GM18526 (cell line): ENCODE data around the gene RAD21L1.

Experiments
- POLR2A ChIP-seq: IDR thresholded peaks from 3 replicates; pipeline ENCODE4 v1.6.1; 2011; ENCODE audit not compliant: insufficient read length; ENCODE audit errors: extremely low read depth

The RAD21L1 gene

DNA sequence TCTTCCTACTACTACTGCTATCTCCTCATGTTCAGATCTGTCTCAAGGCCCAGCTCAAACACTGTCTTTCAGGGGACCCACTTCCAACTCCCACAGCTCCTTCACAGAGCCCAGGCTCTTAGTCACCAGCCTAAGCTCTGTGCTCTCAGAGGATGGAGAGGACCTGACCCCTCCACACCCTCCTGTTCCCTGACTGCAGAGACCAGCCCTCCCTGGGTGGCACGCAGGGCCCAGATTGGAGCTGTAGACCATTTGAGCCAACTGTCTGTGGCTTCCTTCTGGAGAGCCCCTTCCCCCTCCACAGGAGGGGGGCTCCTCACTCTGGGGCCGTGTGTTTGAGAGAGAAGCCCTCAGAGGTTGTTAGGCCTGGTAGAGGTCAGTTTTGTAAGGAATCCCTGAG is 50.1 kb downstream of the RAD21L1 start:
- TF ChIP-seq POLR2A: no peak

DNA sequence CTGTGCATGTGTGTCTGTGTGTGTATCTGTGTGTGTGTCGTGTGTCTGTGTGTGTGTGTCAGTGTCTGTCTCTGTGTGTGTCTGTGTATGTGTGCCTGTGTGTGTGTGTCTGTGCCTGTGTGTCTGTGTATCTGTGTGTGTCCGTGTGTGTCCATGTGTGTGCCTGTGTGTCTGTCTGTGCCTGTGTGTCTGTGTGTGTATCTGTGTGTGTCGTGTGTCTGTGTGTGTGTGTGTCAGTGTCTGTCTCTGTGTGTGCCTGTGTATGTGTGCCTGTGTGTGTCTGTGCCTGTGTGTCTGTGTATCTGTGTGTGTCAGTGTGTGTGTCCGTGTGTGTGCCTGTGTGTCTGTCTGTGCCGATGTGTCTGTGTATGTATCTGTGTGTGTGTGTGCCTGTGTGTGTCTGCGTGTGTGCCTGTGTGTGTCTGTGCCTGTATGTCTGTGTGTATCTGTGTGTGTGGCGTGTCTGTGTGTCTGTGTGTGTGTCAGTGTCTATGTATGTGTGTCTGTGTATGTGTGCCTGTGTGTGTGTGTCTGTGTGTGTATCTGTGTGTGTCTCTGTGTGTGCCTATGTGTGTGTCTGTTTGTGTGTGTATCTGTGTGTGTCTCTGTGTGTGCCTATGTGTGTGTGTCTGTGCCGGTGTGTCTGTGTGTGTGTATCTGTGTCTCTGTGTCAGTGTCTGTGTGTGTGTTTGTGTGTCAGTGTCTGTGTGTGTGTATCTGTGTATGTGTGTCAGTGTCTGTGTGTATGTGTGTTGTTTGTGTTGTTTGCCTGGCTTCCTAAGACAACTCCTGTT is 51.9 kb downstream of the RAD21L1 start:
- no peak for TF ChIP-seq POLR2A

DNA sequence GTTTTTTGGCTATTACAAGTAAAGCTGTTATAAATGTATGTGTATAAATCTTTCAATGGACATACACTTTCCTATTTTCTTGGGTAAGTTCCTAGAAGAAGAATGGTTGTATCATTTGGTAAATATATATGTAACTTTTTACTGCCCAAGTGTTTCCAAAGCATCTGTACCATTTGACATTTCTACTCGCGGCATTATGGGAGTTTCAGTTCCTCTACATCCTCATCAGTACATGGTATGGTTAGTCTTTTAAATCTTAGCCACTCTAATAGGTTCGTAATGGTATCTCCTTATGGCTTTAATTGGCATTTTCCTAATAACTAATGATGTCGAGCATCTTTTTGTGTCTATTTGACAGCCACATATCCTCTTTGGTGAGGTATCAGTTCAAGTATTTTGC is 53.1 kb downstream of the RAD21L1 start:
- no peak for TF ChIP-seq POLR2A

DNA sequence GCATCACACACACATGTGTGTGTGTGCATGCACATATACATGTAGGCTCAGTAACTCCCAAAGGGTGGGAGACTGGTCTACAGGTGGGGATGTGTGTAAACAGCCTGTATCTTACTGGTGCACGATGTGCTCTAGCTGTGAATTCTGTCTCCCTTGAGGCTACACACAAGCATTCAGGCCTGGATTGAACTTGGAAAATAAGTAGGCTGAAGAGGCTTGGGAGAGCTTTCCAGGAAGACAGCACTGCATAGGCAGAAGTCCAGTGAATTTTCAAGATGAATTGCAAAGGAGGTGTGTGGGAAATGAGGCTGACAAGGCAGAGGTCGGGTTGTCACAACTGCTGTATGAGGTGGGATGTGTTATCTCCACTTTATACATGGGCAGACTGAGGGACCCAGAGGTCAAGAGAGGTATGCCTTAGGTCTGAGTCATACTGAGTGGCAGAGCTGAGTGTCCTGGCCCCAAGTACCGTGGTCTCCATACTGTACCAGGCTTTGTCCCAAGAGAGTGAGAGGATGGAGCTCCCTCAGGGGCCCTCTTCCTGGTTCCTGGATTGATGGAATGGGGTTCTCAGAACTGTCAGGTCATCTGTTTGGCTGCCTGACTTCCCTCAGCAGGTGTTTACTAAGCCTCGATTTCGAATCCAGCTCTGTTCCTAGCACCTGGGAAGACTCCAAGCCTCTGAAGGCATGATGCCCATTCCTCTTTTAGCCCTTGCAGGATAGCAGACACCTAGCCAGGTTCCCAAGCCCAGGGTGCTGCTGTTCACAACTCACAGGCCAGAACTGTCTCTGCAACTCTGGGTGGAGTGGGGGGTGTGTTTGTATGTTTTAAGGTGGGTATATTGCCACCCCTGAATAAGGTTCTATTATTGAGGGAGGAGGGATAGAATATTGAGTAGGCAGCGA is 54.6 kb downstream of the RAD21L1 start:
- no peak for TF ChIP-seq POLR2A

DNA sequence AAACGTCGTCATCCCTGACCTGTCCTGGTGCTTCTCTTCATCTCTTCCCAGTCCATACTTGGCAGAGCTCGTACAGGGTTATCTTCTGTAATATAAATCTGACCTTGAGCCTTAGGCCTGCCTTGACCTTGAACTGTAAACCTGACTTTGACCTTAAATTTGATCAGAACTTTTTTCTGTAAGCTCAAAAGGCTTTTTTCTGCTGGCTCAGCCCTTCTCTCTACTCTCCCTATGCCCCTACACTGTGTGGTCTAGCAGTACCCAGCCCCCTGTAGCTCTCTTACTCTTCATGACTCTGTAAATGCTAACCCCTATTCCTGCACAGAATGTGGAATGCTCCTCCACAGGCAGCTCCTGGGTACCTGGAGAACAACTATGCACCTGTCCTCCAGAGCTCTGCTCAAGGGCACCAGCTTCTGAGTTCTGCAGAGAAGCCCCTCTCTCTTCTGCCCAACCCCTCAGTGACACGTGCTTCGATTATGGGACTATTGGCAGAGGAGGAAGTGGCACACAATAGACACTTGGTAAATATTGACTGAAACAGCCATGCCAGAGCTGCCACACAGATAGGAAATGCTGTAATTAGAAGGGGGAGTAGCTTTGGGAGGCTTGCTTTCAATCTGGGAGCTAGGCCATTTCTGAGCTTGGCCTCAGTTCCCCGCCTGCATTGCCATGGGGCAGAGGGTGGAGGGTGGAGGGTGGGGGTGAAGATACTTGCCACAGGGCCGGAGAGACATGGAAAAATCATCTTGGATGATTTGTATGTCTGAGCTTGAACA is 55.6 kb downstream of the RAD21L1 start:
- no peak for TF ChIP-seq POLR2A

DNA sequence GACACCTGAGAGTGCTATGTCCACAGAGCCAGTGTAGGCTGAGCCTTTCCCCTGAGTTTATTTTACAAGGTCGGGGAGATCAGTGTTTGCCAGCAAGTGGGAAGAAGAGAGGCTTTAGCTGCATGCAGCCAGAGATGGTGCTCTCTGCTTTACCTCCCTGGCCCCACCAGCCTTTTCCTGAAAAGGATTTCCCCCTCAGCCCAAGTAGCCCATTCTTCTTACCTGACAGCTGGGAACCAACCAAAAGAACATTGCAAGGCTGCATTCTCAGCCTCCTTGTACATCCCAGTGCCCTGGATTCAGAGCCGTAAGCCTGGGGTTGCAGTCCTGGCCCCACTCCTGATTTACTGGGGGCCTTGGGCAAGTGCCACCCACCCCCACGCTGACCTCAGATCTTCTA is 57.1 kb downstream of the RAD21L1 start:
- TF ChIP-seq POLR2A: no peak

DNA sequence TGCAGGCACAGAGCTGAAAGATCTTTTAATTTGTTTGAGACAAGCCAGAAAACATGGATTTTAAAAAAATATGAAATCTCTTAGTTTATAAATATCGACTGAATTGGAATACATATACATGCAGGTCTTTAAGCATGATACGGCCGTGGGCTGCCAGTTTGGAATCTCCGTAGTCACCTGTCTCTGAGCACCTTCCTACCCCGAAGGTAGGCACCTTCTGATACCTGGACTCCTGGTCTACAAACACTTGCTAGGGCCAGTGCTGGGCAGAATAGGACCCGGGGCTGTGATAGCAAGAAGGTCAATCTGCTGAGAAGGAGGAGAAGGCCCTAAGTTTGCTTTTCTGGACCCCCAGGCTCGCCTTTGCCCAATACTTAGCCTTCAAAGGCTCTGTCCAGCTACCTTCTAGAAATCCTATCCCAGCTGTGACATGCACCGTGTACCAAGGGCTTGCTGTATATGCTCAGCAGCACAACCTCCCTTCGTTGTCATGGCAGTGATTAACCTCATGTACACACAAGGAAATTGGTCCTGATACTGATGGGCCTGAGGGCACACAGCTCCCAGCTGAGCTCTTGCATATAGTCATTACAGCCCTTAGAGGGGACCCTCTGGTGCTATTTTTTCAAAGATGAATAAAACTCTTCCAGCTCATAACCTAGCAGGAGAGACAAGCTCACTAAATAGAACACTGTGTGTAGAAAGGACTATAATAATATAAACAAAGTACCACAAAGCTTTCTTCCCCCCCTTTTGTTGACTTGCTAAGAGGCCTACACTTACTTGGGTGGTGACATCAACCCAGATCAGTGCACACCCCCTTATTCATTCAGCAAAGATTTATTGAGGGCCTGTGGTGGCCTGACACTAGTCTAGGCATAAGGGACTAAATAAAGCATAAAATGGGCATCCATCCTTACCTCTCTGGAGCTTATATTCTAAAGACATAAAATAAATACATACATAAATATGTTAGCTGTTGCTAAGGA is 58.0 kb downstream of the RAD21L1 start:
- no peak for TF ChIP-seq POLR2A

DNA sequence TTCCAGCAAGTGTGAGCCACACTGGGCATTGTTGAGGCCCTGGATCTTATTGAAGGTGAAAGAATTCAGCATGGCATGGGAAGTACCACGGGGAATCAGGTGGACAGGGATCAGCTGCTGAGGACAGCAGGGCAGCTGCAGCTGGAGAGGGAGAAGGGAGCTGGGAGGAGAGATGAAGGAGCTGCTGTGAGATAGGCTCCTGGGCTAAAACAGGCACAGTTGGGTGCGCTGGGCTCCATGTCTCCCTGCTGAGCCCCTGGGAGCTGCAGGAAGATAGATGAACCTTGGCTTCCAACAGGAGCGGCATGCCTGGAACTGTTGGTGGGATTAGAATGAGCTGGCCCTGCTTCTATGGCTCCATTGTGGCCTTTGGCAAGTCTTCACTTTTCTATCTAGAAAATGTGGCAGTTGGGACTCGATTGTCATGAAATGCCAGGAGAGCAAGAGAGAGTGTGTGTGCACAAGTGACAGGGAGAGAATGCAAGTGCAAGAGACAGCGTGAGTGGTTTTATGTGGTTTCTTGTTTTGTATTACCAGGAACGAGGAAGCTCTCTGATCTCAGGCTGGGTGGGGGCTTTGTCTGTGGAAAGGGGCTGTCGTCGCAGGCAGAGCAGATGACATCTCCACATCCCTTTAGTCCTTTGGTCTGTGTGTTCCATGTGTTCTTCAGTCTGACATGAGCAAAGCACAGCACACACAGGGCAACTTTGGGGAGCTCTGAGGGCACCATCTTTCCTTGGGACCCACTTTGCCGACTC is 60.6 kb downstream of the RAD21L1 start:
- no peak for TF ChIP-seq POLR2A

DNA sequence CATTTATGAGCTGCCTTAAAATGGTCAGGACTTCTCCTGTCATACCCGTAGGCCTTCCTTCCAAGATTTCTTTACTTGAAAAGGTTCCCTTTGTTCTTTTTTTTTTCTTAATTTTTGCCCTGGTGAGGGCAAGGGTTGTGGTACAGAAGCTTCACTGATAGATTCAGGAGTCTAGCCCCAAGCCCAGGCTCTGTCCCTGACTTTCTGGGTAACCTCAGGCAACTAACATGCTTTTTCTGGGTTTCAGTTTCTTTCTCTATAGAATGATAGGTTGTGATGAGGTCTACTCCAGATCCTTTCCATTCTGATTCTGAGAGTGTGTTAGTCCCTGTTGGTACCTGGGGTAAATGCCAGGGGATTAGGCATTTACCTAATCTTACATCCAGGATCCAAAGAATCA is 61.5 kb downstream of the RAD21L1 start:
- no peak for TF ChIP-seq POLR2A

DNA sequence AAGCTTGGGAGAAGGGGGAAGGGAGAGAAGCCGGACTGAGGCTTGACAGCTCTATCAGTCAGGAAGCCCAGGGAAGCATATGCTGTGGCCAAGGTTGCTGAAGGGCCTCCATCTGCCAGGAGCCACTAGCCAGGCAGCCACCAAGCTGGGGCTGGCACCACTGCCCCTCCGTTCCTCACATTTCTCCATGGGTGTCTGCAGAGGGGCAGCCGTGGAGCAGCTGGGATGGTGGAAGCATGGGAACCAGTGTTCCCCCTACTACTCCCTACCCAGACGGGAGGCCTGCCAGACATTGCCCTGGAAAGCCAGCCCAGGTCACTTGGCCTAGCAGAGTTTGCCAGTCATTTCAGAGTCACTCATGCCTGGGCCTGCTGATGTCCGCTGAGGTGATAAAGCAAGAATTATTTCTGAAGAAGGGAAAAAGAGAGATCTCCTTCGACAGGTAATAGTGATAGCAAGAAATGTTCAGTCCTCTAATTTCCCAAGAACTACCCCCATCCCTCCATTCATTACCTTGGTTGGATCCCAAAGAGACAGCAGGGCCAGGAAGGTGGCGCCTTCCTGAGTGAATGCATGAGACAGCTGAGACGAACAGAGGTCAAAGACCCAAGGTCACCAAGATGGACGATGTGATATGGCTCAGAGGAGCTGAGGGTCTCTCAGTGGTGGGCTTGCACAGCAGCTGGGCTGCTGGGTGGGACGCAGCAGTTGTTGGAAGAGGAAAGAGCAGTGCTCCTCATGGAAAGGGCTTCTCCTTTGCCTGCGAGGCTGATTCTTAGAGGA is 62.1 kb downstream of the RAD21L1 start:
- TF ChIP-seq POLR2A: no peak

DNA sequence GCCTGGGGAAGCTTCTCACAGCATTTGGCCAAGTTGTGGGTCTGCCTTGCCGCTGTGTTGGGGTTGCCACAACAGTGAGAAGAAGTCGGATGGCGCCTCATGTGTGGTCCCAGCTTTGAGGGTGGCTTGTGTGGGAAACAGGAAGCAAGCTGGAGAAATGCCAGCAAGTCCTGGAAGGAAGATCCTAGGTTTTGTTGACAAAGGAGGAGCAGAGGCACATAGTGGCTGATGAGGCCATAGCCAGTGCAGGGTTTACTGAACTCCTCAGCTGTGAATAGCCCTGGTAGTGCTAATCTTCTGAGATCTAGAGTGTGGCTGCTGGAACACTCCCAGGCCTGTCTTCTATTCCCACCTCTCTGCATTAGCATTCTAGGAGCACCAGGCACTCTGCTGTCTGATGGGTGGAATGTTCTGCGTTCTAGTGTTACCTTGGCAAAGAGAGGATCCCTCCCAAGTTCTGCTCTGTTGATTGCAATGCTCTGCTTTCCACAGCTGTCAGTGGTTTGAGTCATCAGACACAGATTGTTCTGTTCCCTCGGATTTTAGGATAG is 65.4 kb downstream of the RAD21L1 start:
- no peak for TF ChIP-seq POLR2A

DNA sequence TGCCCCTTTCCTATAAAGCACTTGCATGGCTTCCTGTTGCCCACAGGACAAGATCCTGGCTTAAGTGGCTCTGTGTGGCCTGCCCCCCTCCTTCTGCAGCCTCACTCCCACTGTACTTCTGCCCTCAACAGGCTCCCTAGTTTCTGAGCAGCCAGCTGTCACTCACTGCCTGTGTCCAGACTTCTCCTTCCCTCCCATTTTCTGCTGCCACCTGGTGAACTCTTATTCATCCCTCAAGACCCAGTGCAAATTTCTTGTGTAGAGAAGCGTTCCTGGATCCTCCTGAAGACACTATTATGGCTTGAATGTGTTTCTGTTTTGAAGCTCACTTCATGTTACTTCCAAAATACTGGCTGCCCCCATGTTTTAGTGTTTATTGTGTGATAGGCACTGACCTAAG is 66.8 kb downstream of the RAD21L1 start:
- no peak for TF ChIP-seq POLR2A
